CD4-positive, alpha-beta memory T cell (primary cell): ENCODE results near the gene KCNQ1OT1. TPM values are rescaled to one million over a fixed set of nuclear protein-coding genes. Genes with fewer than 3 reads are reported as not detected.

Experiments
- CTCF ChIA-PET: fragments of 350-600 bp; sonication (Branson Sonifier 250); formaldehyde crosslinking; loops from one replicate; lab custom pipeline; 2021; ENCODE audit warnings: inconsistent platforms; ENCODE audit not compliant: partially characterized antibody; lab: Charles Lee
- POLR2A ChIA-PET: fragments of 350-600 bp; sonication (Branson Sonifier 250); formaldehyde crosslinking; loops from one replicate; lab custom pipeline; 2021; ENCODE audit not compliant: partially characterized antibody; lab: Charles Lee
- DNase-seq, 5 donors: peaks; one replicate each; pipeline versions ENCODE4 v3.0.0 to v3.0.0-alpha.2; 2020 to 2022; ENCODE audit warnings: mixed read lengths in 1 of 5
- H3K27ac ChIP-seq: one replicate; pipeline ENCODE4 v1.7.0; 2013; ENCODE audit warnings: low read depth, low read length
- H3K27me3 ChIP-seq: 2 replicates; pipeline ENCODE4 v1.7.0; 2013; ENCODE audit warnings: mild to moderate bottlenecking, low read length, moderate library complexity; ENCODE audit not compliant: insufficient read depth
- H3K36me3 ChIP-seq: 2 replicates; pipeline ENCODE4 v1.7.0; 2013; ENCODE audit warnings: mild to moderate bottlenecking, low read length, moderate library complexity; ENCODE audit not compliant: insufficient read depth
- H3K4me1 ChIP-seq: 2 replicates; pipeline ENCODE4 v1.7.0; 2013; ENCODE audit warnings: mild to moderate bottlenecking, low read length, moderate library complexity; ENCODE audit not compliant: insufficient read depth
- H3K4me3 ChIP-seq, 2 donors: one replicate each; pipeline ENCODE4 v1.7.0; 2013; ENCODE audit warnings: low read length in 2 of 2, mild to moderate bottlenecking in 1 of 2
- H3K9me3 ChIP-seq, 2 donors: one replicate each; pipeline ENCODE4 v1.7.0; 2013; ENCODE audit warnings: low read length in 2 of 2, control low read depth in 1 of 2; ENCODE audit not compliant: control insufficient read depth in 1 of 2
- H3K27ac Mint-ChIP-seq, 7 donors: one replicate each; pipeline ENCODE4 v1.8.0; 2020 to 2021; ENCODE audit warnings: mixed read lengths in 7 of 7, mild to moderate bottlenecking in 6 of 7, inconsistent platforms in 3 of 7, moderate library complexity in 3 of 7
- H3K27me3 Mint-ChIP-seq, 2 donors: one replicate each; pipeline ENCODE4 v1.8.0; 2020 to 2021; ENCODE audit warnings: mixed read lengths in 2 of 2
- H3K36me3 Mint-ChIP-seq, 2 donors: one replicate each; pipeline ENCODE4 v1.8.0; 2020 to 2021; ENCODE audit warnings: mixed read lengths in 2 of 2, inconsistent platforms in 1 of 2, mild to moderate bottlenecking in 1 of 2
- H3K4me1 Mint-ChIP-seq, 4 donors: one replicate each; pipeline ENCODE4 v1.8.0; 2020 to 2021; ENCODE audit warnings: mixed read lengths in 4 of 4, mild to moderate bottlenecking in 1 of 4
- H3K4me3 Mint-ChIP-seq, 8 donors: one replicate each; pipeline ENCODE4 v1.8.0; 2020 to 2021; ENCODE audit warnings: mixed read lengths in 8 of 8, mild to moderate bottlenecking in 7 of 8, moderate library complexity in 6 of 8, inconsistent platforms in 3 of 8
- H3K9me3 Mint-ChIP-seq, 8 donors: one replicate each; pipeline ENCODE4 v1.8.0; 2020 to 2021; ENCODE audit warnings: mixed read lengths in 8 of 8, mild to moderate bottlenecking in 5 of 8, inconsistent platforms in 3 of 8, moderate library complexity in 1 of 8
- intact Hi-C: fragments of 100-400 bp; cut with micrococcal nuclease; formaldehyde crosslinking; loops from one replicate; pipeline ENCODE4 v1.15.1; 2023
- polyA plus RNA-seq, 2 donors: library from polyadenylated mRNA; unstranded; fragments of 300-500 nt; fragmentation: Illumina TruSeq; gene quantifications; one replicate each; pipeline ENCODE4 v1.2.3, GENCODE V29; 2021
- total RNA-seq, 2 experiments: library from RNA; stranded (reverse); gene quantifications; one replicate each; pipeline ENCODE4 v1.2.3, GENCODE V29; 2021

The KCNQ1OT1 gene
- total and polyA plus RNA-seq, 4 experiments from 2014 or later: 0.03 to 0.38 (median 0.23) TPM

DNA sequence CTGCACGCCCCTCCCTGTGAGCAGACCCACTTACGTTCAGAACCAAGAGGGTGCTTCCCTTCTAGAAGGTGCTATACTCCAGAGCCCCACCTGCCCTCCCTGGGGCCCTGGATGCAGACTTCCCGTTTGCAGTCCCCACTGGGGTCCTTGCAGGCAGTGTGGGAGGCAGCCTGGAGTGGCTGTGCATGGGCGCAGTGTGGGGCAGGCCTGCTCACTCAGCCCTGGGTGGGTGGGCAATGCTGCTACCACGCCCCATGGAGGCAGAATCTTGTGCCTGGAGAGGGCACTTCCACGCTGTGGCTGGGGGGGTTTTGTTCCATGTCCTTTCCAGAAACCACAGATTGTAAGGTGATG is 116.2 kb downstream of the KCNQ1OT1 start:
- CTCF ChIA-PET: no interaction called here
- no peak overlapping the region for H3K4me3 Mint-ChIP-seq
- intact Hi-C loops: no loop called here
- H3K36me3 ChIP-seq: no peaks in the 10 kb centered on the region
- no peaks in the 10 kb centered on the region for H3K27me3 Mint-ChIP-seq
- no peaks in the 10 kb centered on the region for H3K4me1 Mint-ChIP-seq
- POLR2A ChIA-PET: no interaction called here
- no peak overlapping the region for H3K4me3 ChIP-seq
- no peaks in the 10 kb centered on the region for H3K27me3 ChIP-seq
- no peaks in the 10 kb centered on the region for H3K4me1 ChIP-seq
- no peak overlapping the region for H3K27ac Mint-ChIP-seq
- no peaks in the 10 kb centered on the region for H3K9me3 ChIP-seq
- DNase-seq: no peak
- no peaks in the 10 kb centered on the region for H3K9me3 Mint-ChIP-seq
- peaks cover 0 to 8% of the 10 kb centered on the region in 2 donors for H3K36me3 Mint-ChIP-seq
- no peak overlapping the region for H3K27ac ChIP-seq

DNA sequence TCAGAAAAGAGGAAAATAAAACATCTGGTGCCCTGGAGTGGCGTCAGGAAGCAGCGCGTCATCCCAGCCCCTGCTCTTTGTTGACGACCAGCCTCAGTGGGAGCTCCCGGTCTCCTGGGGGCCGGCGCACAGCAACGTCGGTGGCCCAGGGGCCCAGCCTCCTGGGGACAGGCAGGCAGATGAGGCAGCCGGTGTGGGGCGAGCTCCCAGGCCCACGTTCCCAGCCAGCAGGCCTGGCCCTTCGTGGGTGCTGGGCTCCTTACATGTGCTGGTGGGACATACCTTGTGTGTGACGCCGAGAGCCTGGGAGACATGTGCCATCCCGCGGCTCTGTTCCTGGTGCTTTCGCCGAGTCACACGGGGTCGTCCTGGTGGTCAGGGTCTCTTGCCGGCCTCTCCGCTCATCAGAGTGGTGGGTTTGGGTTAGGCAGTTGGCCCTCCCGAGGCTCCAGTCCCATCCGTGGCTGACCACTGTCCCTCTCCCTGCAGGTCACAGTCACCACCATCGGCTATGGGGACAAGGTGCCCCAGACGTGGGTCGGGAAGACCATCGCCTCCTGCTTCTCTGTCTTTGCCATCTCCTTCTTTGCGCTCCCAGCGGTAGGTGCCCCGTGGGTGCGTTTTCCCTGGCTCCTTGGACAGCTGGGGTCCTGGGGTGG is 116.7 kb downstream of the KCNQ1OT1 start:
- no peaks in the 10 kb centered on the region for H3K4me1 ChIP-seq
- H3K9me3 ChIP-seq: no peaks in the 10 kb centered on the region
- no peaks in the 10 kb centered on the region for H3K27me3 Mint-ChIP-seq
- H3K4me3 Mint-ChIP-seq: no peak overlapping the region
- no peaks in the 10 kb centered on the region for H3K9me3 Mint-ChIP-seq
- H3K27ac ChIP-seq: no peak overlapping the region
- CTCF ChIA-PET: no interaction called here
- H3K36me3 Mint-ChIP-seq: peaks cover 0 to 5% of the 10 kb centered on the region in 2 donors
- H3K4me3 ChIP-seq: no peak overlapping the region
- H3K27ac Mint-ChIP-seq: no peak overlapping the region
- no peaks in the 10 kb centered on the region for H3K36me3 ChIP-seq
- POLR2A ChIA-PET: no interaction called here
- no peaks in the 10 kb centered on the region for H3K27me3 ChIP-seq
- intact Hi-C loops: no loop called here
- no peak for DNase-seq
- no peaks in the 10 kb centered on the region for H3K4me1 Mint-ChIP-seq

DNA sequence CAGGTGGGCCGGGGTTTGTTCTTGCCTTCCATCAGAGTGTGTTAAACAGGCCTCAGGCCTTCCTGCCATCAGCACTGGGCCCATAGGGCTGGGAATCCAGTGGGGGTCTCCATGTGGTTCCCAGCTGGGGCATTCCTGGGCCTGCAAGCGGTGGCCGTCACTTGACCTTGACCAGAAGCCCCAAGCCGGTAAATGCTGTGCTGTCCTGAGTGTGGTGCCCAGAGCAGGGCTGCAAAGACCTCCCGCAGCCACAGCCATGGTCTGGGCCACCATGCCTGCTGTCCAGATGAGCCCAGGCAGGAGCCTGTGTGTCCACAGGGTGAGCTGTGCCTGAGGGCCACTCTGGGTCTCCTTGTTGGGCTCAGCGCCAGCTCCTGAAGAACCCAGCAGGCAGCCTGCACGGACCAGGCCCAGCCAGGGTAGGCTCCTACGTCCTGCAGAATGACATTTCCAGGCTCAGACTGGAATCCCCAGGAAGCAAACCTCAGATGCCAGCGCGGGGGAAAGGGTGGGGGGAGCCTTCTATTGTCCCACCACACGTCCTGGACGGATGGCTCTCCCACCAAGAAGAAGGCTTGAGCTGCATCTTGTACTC is 117.3 kb downstream of the KCNQ1OT1 start:
- H3K27me3 ChIP-seq: no peaks in the 10 kb centered on the region
- Mint-ChIP-seq H3K27me3 (no peaks in the 10 kb centered on the region), H3K4me1 (no peaks in the 10 kb centered on the region), H3K27ac (no peak overlapping the region), H3K4me3 (no peak overlapping the region), H3K36me3 (peaks cover 0 to 3% of the 10 kb centered on the region in 2 donors), H3K9me3 (no peaks in the 10 kb centered on the region)
- H3K4me3 ChIP-seq: no peak overlapping the region
- ChIA-PET POLR2A (no interaction called here), CTCF (no interaction called here)
- H3K36me3 ChIP-seq: no peaks in the 10 kb centered on the region
- no peaks in the 10 kb centered on the region for H3K9me3 ChIP-seq
- DNase-seq: no peak
- no peaks in the 10 kb centered on the region for H3K4me1 ChIP-seq
- intact Hi-C loops: no loop called here
- H3K27ac ChIP-seq: no peak overlapping the region

DNA sequence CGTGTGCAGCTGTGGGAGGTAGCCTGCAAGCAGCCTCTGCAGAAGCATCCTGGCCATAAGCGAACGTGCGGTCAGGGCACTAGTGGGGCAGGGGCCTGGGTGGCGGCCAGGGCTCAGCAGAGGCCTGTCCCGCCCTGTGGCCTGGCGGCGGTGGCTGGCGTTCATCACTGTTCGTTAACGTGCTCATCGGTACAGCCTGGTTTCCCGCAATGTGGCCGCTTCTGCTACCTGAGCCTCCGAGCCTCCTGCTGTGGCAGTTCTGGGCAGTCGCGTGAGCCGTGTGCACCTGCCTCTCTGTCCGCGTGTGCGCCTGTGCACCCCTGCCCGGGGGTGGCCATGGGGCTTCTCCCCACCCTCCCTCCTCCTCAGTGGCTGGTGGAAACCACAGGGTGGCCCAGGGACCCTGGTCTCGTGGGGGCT is 117.9 kb downstream of the KCNQ1OT1 start:
- H3K4me1 Mint-ChIP-seq: no peaks in the 10 kb centered on the region
- CTCF ChIA-PET: no interaction called here

DNA sequence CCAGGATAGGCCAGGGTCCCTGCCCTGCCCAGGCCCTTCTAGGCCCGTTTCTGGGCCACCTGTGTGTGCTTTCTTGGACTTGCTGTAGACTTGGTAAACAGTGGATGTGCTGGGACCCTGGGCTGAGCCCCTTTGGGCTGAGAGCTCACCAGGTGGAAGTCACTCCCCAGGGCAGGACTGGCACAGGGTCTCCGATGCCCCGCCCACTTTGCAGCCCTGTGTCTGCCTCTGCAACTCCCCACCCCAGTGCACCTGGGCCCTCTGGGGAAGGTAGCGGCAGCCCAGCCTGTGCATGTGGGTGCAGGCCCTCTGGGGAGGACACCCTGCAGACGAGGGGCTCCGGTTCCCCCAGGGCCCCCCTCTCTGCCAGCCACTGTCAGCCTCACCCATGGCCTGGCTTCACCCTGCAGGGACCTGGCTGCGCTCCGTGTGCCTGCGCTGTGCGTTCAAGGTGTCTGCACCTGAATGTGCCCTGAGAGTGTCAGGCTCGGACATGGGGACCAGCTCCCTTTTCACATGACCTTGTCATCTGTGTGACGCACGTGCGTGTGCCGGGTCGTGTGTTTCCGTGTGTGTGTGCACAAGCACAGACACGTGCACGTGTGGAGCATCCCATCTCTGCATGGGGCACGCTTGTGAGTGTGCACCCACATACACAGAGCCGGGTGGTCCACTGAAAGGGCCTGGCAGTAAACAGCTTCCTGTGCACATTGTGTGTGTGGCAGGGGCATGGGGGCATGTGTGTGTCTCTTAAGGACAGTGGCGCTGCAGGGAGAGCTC is 118.5 kb downstream of the KCNQ1OT1 start:
- ChIA-PET POLR2A (no interaction called here), CTCF (no interaction called here)
- Histone ChIP-seq H3K36me3 (no peaks in the 10 kb centered on the region), H3K4me1 (no peaks in the 10 kb centered on the region), H3K9me3 (no peaks in the 10 kb centered on the region), H3K27ac (no peak overlapping the region), H3K27me3 (no peaks in the 10 kb centered on the region), H3K4me3 (no peak overlapping the region)
- DNase-seq: no peak
- intact Hi-C loops: no loop called here
- no peaks in the 10 kb centered on the region for H3K4me1 Mint-ChIP-seq
- H3K4me3 Mint-ChIP-seq: no peak overlapping the region
- H3K27ac Mint-ChIP-seq: no peak overlapping the region
- H3K27me3 Mint-ChIP-seq: no peaks in the 10 kb centered on the region
- H3K36me3 Mint-ChIP-seq: peaks cover 0 to 2% of the 10 kb centered on the region in 2 donors
- no peaks in the 10 kb centered on the region for H3K9me3 Mint-ChIP-seq

More for the DNA sequence above, 117.9 kb downstream of the KCNQ1OT1 start:
- Histone ChIP-seq H3K36me3 (no peaks in the 10 kb centered on the region), H3K9me3 (no peaks in the 10 kb centered on the region), H3K27ac (no peak overlapping the region), H3K27me3 (no peaks in the 10 kb centered on the region), H3K4me1 (no peaks in the 10 kb centered on the region), H3K4me3 (no peak overlapping the region)
- Mint-ChIP-seq H3K4me3 (no peak overlapping the region), H3K9me3 (no peaks in the 10 kb centered on the region), H3K36me3 (peaks cover 0 to 2% of the 10 kb centered on the region in 2 donors), H3K27me3 (no peaks in the 10 kb centered on the region), H3K27ac (no peak overlapping the region)
- POLR2A ChIA-PET: no interaction called here
- no peak for DNase-seq
- intact Hi-C loops: no loop called here

DNA sequence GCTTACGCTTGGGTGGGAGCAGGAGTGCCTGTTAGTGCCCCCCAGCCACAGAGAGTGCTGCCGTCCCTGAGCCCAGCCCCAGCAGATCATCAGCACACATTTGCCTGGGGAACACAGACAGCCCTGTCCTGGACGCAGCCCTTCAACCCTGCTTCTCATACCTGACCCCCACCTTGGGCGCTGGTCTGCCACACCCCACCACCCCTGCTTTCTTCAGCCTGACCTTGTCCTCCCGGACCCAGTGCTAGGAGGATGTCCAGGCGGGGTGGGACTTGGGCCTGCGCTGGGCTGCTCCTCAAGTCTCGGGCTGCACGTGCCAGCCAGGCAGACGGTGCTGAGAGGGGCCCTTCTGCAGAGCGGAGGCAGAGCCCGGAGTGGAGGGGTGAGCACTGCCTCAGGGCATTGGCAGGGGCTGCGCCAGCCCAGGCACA is 119.2 kb downstream of the KCNQ1OT1 start:
- no peak overlapping the region for H3K27ac ChIP-seq
- H3K4me3 ChIP-seq: no peak overlapping the region
- no peak overlapping the region for H3K27ac Mint-ChIP-seq
- no peaks in the 10 kb centered on the region for H3K36me3 ChIP-seq
- no peaks in the 10 kb centered on the region for H3K27me3 ChIP-seq
- H3K4me1 Mint-ChIP-seq: no peaks in the 10 kb centered on the region
- POLR2A ChIA-PET: no interaction called here
- no peaks in the 10 kb centered on the region for H3K9me3 Mint-ChIP-seq
- no peak overlapping the region for H3K4me3 Mint-ChIP-seq
- no peaks in the 10 kb centered on the region for H3K27me3 Mint-ChIP-seq
- H3K4me1 ChIP-seq: no peaks in the 10 kb centered on the region
- no peaks in the 10 kb centered on the region for H3K9me3 ChIP-seq
- CTCF ChIA-PET: no interaction called here
- intact Hi-C loops: no loop called here
- H3K36me3 Mint-ChIP-seq: peaks cover 0 to 2% of the 10 kb centered on the region in 2 donors
- no peak for DNase-seq

GRCh38 chr11:2580061-2580421 is 119.8 kb downstream of the KCNQ1OT1 start:
- intact Hi-C loops: no loop called here
- no peaks in the 10 kb centered on the region for H3K36me3 ChIP-seq
- no peak overlapping the region for H3K4me3 ChIP-seq
- H3K4me1 Mint-ChIP-seq: no peaks in the 10 kb centered on the region
- H3K27me3 ChIP-seq: no peaks in the 10 kb centered on the region
- H3K9me3 ChIP-seq: no peaks in the 10 kb centered on the region
- H3K27ac Mint-ChIP-seq: no peak overlapping the region
- POLR2A ChIA-PET: no interaction called here
- CTCF ChIA-PET: no interaction called here
- no peaks in the 10 kb centered on the region for H3K4me1 ChIP-seq
- H3K36me3 Mint-ChIP-seq: peaks cover 0 to 2% of the 10 kb centered on the region in 2 donors
- H3K4me3 Mint-ChIP-seq: no peak overlapping the region
- H3K27me3 Mint-ChIP-seq: no peaks in the 10 kb centered on the region
- H3K27ac ChIP-seq: no peak overlapping the region
- DNase-seq: no peak
- no peaks in the 10 kb centered on the region for H3K9me3 Mint-ChIP-seq
